ENCODE results near the gene EDAR. TPM values are rescaled to one million over a fixed set of nuclear protein-coding genes. Genes with fewer than 3 reads are reported as not detected.

The EDAR gene
- total RNA-seq, 1 experiment from 2014 or later: 0.82 TPM

DNA sequence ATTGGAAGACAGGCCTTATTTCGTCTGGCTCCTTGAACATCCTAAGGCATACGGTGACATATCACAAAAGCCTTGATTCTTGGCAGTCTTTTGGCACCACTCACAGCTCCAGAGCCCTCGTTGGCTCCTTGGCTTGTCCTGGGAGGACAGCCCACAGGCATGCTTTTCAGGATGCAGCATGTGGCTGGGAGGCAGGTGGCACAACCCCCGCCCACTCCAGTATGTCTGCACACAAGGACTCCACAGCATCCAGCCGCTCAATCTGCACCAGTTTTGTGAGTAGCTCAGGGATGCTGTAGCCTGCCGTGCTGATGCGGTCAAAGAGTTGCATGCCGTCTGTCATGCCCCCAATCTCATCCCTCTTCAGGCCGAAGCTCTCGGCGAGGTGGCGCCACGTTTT is 92.3 kb downstream of the EDAR start:
- Histone ChIP-seq H3K4me3 (ENCODE audit: low read depth, low read length) (no peak overlapping the region), H3K4me1 (no peaks in the 10 kb centered on the region), H3K27me3 (replicated peaks; ENCODE audit: control insufficient read depth, insufficient read depth, low read length) (no peaks in the 10 kb centered on the region), H3K36me3 (ENCODE audit: control insufficient read depth, insufficient read depth, low read length) (no peaks in the 10 kb centered on the region), H3K9me3 (no peaks in the 10 kb centered on the region)
- Mint-ChIP-seq H3K9me3 (ENCODE audit: unreplicated experiment) (peaks cover 15% of the 10 kb centered on the region), H3K27ac (ENCODE audit: unreplicated experiment) (no peak overlapping the region), H3K27me3 (ENCODE audit: insufficient read depth, unreplicated experiment) (no peaks in the 10 kb centered on the region), H3K36me3 (ENCODE audit: insufficient read depth, unreplicated experiment) (no peaks in the 10 kb centered on the region), H3K4me3 (ENCODE audit: unreplicated experiment) (no peak overlapping the region), H3K4me1 (ENCODE audit: low read depth, unreplicated experiment) (no peaks in the 10 kb centered on the region)
- no TSS peak for BruUV-seq (replicated peaks)
- POLR2A ChIA-PET: no interaction called here
- TF ChIP-seq, protein P1, sequence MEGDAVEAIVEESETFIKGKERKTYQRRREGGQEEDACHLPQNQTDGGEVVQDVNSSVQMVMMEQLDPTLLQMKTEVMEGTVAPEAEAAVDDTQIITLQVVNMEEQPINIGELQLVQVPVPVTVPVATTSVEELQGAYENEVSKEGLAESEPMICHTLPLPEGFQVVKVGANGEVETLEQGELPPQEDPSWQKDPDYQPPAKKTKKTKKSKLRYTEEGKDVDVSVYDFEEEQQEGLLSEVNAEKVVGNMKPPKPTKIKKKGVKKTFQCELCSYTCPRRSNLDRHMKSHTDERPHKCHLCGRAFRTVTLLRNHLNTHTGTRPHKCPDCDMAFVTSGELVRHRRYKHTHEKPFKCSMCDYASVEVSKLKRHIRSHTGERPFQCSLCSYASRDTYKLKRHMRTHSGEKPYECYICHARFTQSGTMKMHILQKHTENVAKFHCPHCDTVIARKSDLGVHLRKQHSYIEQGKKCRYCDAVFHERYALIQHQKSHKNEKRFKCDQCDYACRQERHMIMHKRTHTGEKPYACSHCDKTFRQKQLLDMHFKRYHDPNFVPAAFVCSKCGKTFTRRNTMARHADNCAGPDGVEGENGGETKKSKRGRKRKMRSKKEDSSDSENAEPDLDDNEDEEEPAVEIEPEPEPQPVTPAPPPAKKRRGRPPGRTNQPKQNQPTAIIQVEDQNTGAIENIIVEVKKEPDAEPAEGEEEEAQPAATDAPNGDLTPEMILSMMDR (IDR thresholded peaks at IDR 0.05; ENCODE audit: insufficient read depth in 1 of 2, low read depth in 1 of 2, low read length in 1 of 2, severe bottlenecking in 1 of 2, unreplicated experiment in 1 of 2): no peak
- no peak for DNase-seq
- intact Hi-C loops (cut with micrococcal nuclease; ENCODE audit: unreplicated experiment): no loop called here
- CTCF ChIA-PET: no interaction called here

GRCh38 chr2:108895188-108895587 is 93.8 kb downstream of the EDAR start:
- H3K36me3 ChIP-seq (ENCODE audit: control insufficient read depth, insufficient read depth, low read length): no peaks in the 10 kb centered on the region
- no peak for DNase-seq
- POLR2A ChIA-PET: no interaction called here
- H3K27me3 Mint-ChIP-seq (ENCODE audit: insufficient read depth, unreplicated experiment): no peaks in the 10 kb centered on the region
- BruUV-seq (replicated peaks): no TSS peak
- TF ChIP-seq, protein P1 (IDR thresholded peaks at IDR 0.05; ENCODE audit: insufficient read depth in 1 of 2, low read depth in 1 of 2, low read length in 1 of 2, severe bottlenecking in 1 of 2, unreplicated experiment in 1 of 2): no peak
- H3K9me3 ChIP-seq: 0 out of 2 replicates have a peak, but pooled peaks cover 4% of the 10 kb centered on the region
- peaks cover 8% of the 10 kb centered on the region for H3K9me3 Mint-ChIP-seq (ENCODE audit: unreplicated experiment)
- no peaks in the 10 kb centered on the region for H3K4me1 Mint-ChIP-seq (ENCODE audit: low read depth, unreplicated experiment)
- no peak overlapping the region for H3K4me3 Mint-ChIP-seq (ENCODE audit: unreplicated experiment)
- H3K27me3 ChIP-seq (replicated peaks; ENCODE audit: control insufficient read depth, insufficient read depth, low read length): no peaks in the 10 kb centered on the region
- H3K27ac Mint-ChIP-seq (ENCODE audit: unreplicated experiment): no peak overlapping the region
- no peaks in the 10 kb centered on the region for H3K4me1 ChIP-seq
- CTCF ChIA-PET: no interaction called here
- H3K4me3 ChIP-seq (ENCODE audit: low read depth, low read length): no peak overlapping the region
- intact Hi-C loops (cut with micrococcal nuclease; ENCODE audit: unreplicated experiment): no loop called here
- H3K36me3 Mint-ChIP-seq (ENCODE audit: insufficient read depth, unreplicated experiment): no peaks in the 10 kb centered on the region

DNA sequence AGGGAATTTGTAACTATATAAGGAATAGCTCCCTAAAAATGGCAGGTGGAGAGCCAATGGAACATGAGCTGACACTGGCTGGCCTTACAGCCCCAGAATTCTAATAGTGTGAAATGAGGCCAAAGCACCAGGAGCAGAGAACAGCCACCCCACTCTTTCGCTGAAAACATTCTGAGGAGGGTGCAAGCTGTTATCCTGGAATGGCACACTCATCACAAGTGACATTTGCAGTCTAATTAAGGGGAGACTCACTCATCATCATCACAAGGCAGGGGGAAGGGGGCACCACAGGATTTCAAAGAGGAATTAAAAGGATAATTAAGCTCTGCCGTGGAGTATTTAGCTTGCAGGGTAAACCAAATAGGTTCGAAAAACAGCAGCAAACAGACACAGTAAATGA is 94.3 kb downstream of the EDAR start:
- Histone ChIP-seq H3K9me3 (peaks cover 5% of the 10 kb centered on the region; the same call in 1 of the 2 replicates), H3K27me3 (replicated peaks; ENCODE audit: control insufficient read depth, insufficient read depth, low read length) (no peaks in the 10 kb centered on the region), H3K36me3 (ENCODE audit: control insufficient read depth, insufficient read depth, low read length) (no peaks in the 10 kb centered on the region), H3K4me3 (ENCODE audit: low read depth, low read length) (no peak overlapping the region), H3K4me1 (no peaks in the 10 kb centered on the region)
- Mint-ChIP-seq H3K4me1 (ENCODE audit: low read depth, unreplicated experiment) (no peaks in the 10 kb centered on the region), H3K27me3 (ENCODE audit: insufficient read depth, unreplicated experiment) (no peaks in the 10 kb centered on the region), H3K27ac (ENCODE audit: unreplicated experiment) (no peak overlapping the region), H3K36me3 (ENCODE audit: insufficient read depth, unreplicated experiment) (no peaks in the 10 kb centered on the region), H3K4me3 (ENCODE audit: unreplicated experiment) (no peak overlapping the region), H3K9me3 (ENCODE audit: unreplicated experiment) (peaks cover 12% of the 10 kb centered on the region)
- BruUV-seq (replicated peaks): no TSS peak
- no peak for DNase-seq
- intact Hi-C loops (cut with micrococcal nuclease; ENCODE audit: unreplicated experiment): no loop called here
- POLR2A ChIA-PET: no interaction called here
- TF ChIP-seq, protein P1 (IDR thresholded peaks at IDR 0.05; ENCODE audit: insufficient read depth in 1 of 2, low read depth in 1 of 2, low read length in 1 of 2, severe bottlenecking in 1 of 2, unreplicated experiment in 1 of 2): no peak
- CTCF ChIA-PET: no interaction called here

Data from Caco-2 (cell line).